A673 (cell line): ENCODE results near the gene SLC52A1. TPM values are rescaled to one million over a fixed set of nuclear protein-coding genes. Genes with fewer than 3 reads are reported as not detected.

Source experiments
- BruUV-seq: library from RNA; stranded (reverse); fragments of 400-500 nt; replicated peaks from 2 replicates; lab custom pipeline; 2021; lab: Mats Ljungman, UMichigan
- CTCF ChIA-PET: fragments of 300-600 bp; sonication (Branson Sonifier 250); formaldehyde crosslinking; loops from one replicate; lab custom pipeline; 2022; ENCODE audit warnings: antibody characterized with exemption; lab: Charles Lee
- POLR2A ChIA-PET: fragments of 300-600 bp; sonication (Branson Sonifier 250); formaldehyde crosslinking; loops from one replicate; lab custom pipeline; 2022; ENCODE audit warnings: antibody characterized with exemption; ENCODE audit not compliant: low non-redundant PET; lab: Charles Lee
- DNase-seq: peaks from one replicate; pipeline ENCODE4 v3.0.0-alpha.2; 2015; ENCODE audit warnings: low spot score
- H3K27ac ChIP-seq: fragments of 200-600 bp; sonication (generic); 2 replicates; pipeline ENCODE4 v1.5.1; 2016; ENCODE audit warnings: mixed run types, low read depth, mild to moderate bottlenecking, mixed read lengths, antibody characterized with exemption, low read length; ENCODE audit not compliant: poor library complexity, severe bottlenecking
- H3K27me3 ChIP-seq: fragments of 200-600 bp; sonication (generic); replicated peaks from 2 replicates; pipeline ENCODE4 v1.6.1; 2017; ENCODE audit warnings: mixed run types, low read depth, mild to moderate bottlenecking, mixed read lengths, antibody characterized with exemption, low read length; ENCODE audit not compliant: insufficient read depth, poor library complexity
- H3K36me3 ChIP-seq: fragments of 200-600 bp; sonication (generic); 2 replicates; pipeline ENCODE4 v1.6.1; 2016; ENCODE audit warnings: mixed run types, mild to moderate bottlenecking, mixed read lengths, antibody characterized with exemption, low read length; ENCODE audit not compliant: insufficient read depth, poor library complexity, severe bottlenecking
- H3K4me1 ChIP-seq: fragments of 200-600 bp; sonication (generic); 2 replicates; pipeline ENCODE4 v1.6.1; 2017; ENCODE audit warnings: mixed run types, mild to moderate bottlenecking, mixed read lengths, antibody characterized with exemption, low read length; ENCODE audit not compliant: insufficient read depth, poor library complexity, severe bottlenecking
- H3K4me3 ChIP-seq: fragments of 200-600 bp; sonication (generic); 2 replicates; pipeline ENCODE4 v1.5.1; 2016; ENCODE audit warnings: low read depth, mixed run types, mild to moderate bottlenecking, mixed read lengths, low read length; ENCODE audit not compliant: poor library complexity, severe bottlenecking
- H3K9me3 ChIP-seq: fragments of 200-600 bp; sonication (generic); 2 replicates; pipeline ENCODE4 v1.6.1; 2016; ENCODE audit warnings: mixed run types, low read depth, mild to moderate bottlenecking, mixed read lengths, antibody characterized with exemption, low read length; ENCODE audit not compliant: poor library complexity, severe bottlenecking
- EZH2 ChIP-seq: fragments of 200-600 bp; sonication (generic); IDR thresholded peaks from 2 replicates; pipeline ENCODE4 v1.6.1; 2017; ENCODE audit warnings: borderline replicate concordance, low read depth, mild to moderate bottlenecking, mixed read lengths, antibody characterized with exemption, low read length; ENCODE audit not compliant: poor library complexity, severe bottlenecking
- intact Hi-C: fragments of 100-400 bp; cut with micrococcal nuclease; formaldehyde crosslinking; loops from one replicate; pipeline ENCODE4 v1.10.0; 2022; ENCODE audit not compliant: unreplicated experiment
- total RNA-seq: library from RNA; stranded (reverse); gene quantifications from 2 replicates; pipeline ENCODE4 v1.2.3, GENCODE V29; 2021
- TF ChIP-seq, protein P1 (sequence below): fragments of 300-800, 200-600 bp; sonication (generic); conservative IDR thresholded peaks from 2 replicates; pipeline ENCODE4 v1.5.1; 2017; ENCODE audit warnings: low read depth, mild to moderate bottlenecking, antibody characterized with exemption, low read length, moderate library complexity, mixed read lengths

Gene SLC52A1
- total RNA-seq, 1 experiment from 2014 or later, result not detected

DNA sequence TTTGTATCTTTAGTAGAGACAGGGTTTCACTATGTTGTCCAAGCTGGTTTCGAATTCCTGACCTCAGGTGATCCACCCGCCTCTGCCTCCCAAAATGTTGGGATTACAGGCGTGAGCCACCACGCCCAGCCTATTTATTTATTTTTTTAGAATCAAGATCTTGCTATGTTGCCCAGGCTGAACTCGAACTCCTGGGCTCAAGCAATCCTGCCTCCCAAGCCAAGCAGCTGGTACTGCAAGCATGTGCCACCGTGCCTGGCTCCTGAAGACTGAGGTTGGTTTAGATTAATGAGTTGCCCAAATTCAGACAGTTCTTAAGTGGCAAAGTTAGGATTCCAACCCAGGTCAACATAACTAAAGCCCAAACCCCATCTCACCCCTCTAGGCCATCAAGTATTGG, 7.9 kb downstream of the SLC52A1 start:
- Histone ChIP-seq H3K27ac (no peak overlapping the region), H3K27me3 (no peaks in the 10 kb centered on the region), H3K36me3 (peaks cover 2% of the 10 kb centered on the region), H3K9me3 (no peaks in the 10 kb centered on the region), H3K4me3 (no peak overlapping the region), H3K4me1 (peaks cover 4% of the 10 kb centered on the region)
- no TSS peak for BruUV-seq
- CTCF ChIA-PET, result interaction anchor here (0.6 kb wide), 1 partner anchor 819 kb away, joined by 9 read pairs; no protein-coding TSS in a partner anchor
- intact Hi-C loops, result no loop called here
- POLR2A ChIA-PET, result no interaction called here
- TF ChIP-seq, protein P1, sequence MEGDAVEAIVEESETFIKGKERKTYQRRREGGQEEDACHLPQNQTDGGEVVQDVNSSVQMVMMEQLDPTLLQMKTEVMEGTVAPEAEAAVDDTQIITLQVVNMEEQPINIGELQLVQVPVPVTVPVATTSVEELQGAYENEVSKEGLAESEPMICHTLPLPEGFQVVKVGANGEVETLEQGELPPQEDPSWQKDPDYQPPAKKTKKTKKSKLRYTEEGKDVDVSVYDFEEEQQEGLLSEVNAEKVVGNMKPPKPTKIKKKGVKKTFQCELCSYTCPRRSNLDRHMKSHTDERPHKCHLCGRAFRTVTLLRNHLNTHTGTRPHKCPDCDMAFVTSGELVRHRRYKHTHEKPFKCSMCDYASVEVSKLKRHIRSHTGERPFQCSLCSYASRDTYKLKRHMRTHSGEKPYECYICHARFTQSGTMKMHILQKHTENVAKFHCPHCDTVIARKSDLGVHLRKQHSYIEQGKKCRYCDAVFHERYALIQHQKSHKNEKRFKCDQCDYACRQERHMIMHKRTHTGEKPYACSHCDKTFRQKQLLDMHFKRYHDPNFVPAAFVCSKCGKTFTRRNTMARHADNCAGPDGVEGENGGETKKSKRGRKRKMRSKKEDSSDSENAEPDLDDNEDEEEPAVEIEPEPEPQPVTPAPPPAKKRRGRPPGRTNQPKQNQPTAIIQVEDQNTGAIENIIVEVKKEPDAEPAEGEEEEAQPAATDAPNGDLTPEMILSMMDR, result no peak
- TF ChIP-seq EZH2, result no peak
- no peak for DNase-seq

DNA sequence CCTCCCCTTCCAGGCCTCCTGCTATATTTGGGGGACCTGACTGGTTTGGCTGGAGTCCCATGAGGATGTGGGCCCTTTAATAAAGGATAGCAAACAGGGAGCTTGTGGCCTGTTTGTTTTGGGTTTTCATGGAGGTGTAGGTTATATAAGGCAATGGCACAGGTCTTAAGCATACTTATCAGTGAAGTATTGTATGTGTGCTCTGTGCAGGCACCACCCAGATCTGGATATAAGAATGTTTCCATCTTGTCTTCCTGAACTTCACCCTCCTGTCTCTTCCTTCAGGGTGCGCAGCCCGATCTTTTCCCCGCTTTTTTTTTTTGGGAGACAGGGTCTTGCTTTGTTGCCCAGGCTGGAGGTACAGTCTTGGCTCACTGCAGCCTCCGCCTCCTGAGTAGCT, 10.6 kb downstream of the SLC52A1 start:
- no TSS peak for BruUV-seq
- no peak for TF ChIP-seq EZH2
- TF ChIP-seq, protein P1, result no peak
- no peak for DNase-seq
- no peak overlapping the region for H3K4me3 ChIP-seq
- peaks cover 7% of the 10 kb centered on the region for H3K36me3 ChIP-seq
- intact Hi-C loops, result no loop called here
- no peaks in the 10 kb centered on the region for H3K4me1 ChIP-seq
- no peaks in the 10 kb centered on the region for H3K9me3 ChIP-seq
- no peaks in the 10 kb centered on the region for H3K27me3 ChIP-seq
- CTCF ChIA-PET, result interaction anchor here (0.6 kb wide), 1 partner anchor 10 kb away, joined by 3 read pairs; no protein-coding TSS in a partner anchor
- H3K27ac ChIP-seq, result no peak overlapping the region
- POLR2A ChIA-PET, result no interaction called here

DNA sequence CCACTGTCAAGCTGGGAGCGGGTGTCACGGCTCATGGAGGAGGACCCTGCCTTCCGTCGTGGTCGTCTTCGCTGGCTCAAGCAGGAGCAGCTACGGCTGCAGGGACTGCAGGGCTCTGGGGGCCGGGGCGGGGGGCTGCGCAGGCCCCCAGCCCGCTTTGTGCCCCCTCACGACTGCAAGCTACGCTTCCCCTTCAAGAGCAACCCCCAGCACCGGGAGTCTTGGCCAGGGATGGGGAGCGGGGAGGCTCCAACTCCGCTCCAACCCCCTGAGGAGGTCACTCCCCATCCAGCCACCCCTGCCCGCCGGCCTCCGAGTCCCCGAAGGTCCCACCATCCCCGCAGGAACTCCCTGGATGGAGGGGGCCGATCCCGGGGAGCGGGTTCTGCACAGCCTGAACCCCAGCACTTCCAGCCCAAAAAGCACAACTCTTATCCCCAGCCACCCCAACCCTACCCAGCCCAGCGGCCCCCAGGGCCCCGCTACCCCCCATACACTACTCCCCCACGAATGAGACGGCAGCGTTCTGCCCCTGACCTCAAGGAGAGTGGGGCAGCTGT, 11.6 kb downstream of the SLC52A1 start:
- CTCF ChIA-PET, result no interaction called here
- H3K36me3 ChIP-seq, result peaks cover 7% of the 10 kb centered on the region
- POLR2A ChIA-PET, result no interaction called here

More for the DNA sequence above, 11.6 kb downstream of the SLC52A1 start:
- Histone ChIP-seq H3K27me3 (no peaks in the 10 kb centered on the region), H3K4me1 (no peaks in the 10 kb centered on the region), H3K27ac (no peak overlapping the region), H3K9me3 (no peaks in the 10 kb centered on the region), H3K4me3 (no peak overlapping the region)
- no TSS peak for BruUV-seq
- intact Hi-C loops, result no loop called here
- no peak for TF ChIP-seq EZH2
- TF ChIP-seq, protein P1, result no peak
- no peak for DNase-seq
